HepG2 (cell line): ENCODE measurements around the gene ST6GALNAC3. TPM values are rescaled to one million over a fixed set of nuclear protein-coding genes. Genes with fewer than 3 reads are reported as not detected.

Experiments used
- ATAC-seq: fragments of 200-7000 bp; cut with Tn5 transposase; 3 replicates; pipeline ENCODE4 v1.9.1; 2020; ENCODE audit warnings: mild to moderate bottlenecking, moderate library complexity
- BruUV-seq: library from RNA; stranded (reverse); fragments of 400-500 nt; replicated peaks from 2 replicates; lab custom pipeline; 2021; lab: Mats Ljungman, UMichigan
- CTCF ChIA-PET: fragments of 300-600 bp; formaldehyde crosslinking; extraction: SDS; loops from one replicate; lab custom pipeline; 2021; ENCODE audit warnings: low total read pairs, inconsistent platforms, low intra/inter-chr PET ratio; lab: Yijun Ruan, JAX
- POLR2A ChIA-PET: fragments of 350-600 bp; sonication (Branson Sonifier 250); formaldehyde crosslinking; loops from one replicate; lab custom pipeline; 2020; ENCODE audit warnings: antibody characterized with exemption, inconsistent platforms; lab: Yijun Ruan, JAX
- DNase-seq: peaks from one replicate; pipeline ENCODE4 v3.0.0-alpha.2; 2015; ENCODE audit warnings: low spot score
- FAIRE-seq: peaks from 3 replicates; lab custom pipeline; 2011; peaks lifted over from hg19 to GRCh38; lab: Jason Lieb, UNC
- H2AFZ ChIP-seq: one replicate; pipeline ENCODE4 v1.6.1; 2011; ENCODE audit warnings: low read length, inconsistent platforms
- H3K27ac ChIP-seq: fragments of 300-600 bp; 3 replicates; pipeline ENCODE4 v1.8.0; 2011; ENCODE audit warnings: mixed run types, mild to moderate bottlenecking, mixed read lengths, low read length, inconsistent platforms; ENCODE audit not compliant: insufficient read depth; ENCODE audit errors: extremely low read length
- H3K27me3 ChIP-seq, 2 experiments: fragments of 200-600 bp in 1 of 2; 2 replicates in 1 of 2; 3 replicates in 1 of 2; pipeline versions ENCODE4 v1.6.0 to v1.8.0; 2011; ENCODE audit warnings: low read length in 2 of 2, mild to moderate bottlenecking in 2 of 2, moderate library complexity in 2 of 2, inconsistent platforms in 1 of 2; ENCODE audit not compliant: insufficient read depth in 2 of 2, control insufficient read depth in 1 of 2
- H3K36me3 ChIP-seq, 2 experiments: fragments of 200-600 bp in 1 of 2; replicated peaks in 1 of 2; 2 replicates in 1 of 2; 3 replicates in 1 of 2; pipeline versions ENCODE4 v1.5.1 to v1.8.0; 2011; ENCODE audit warnings: low read length in 2 of 2, inconsistent platforms in 1 of 2; ENCODE audit not compliant: insufficient read depth in 2 of 2, control insufficient read depth in 1 of 2
- H3K4me1 ChIP-seq: 2 replicates; pipeline ENCODE4 v1.5.1; 2012; ENCODE audit warnings: low read length, inconsistent platforms; ENCODE audit not compliant: insufficient read depth
- H3K4me2 ChIP-seq: 2 replicates; pipeline ENCODE4 v1.6.0; 2011; ENCODE audit warnings: low read depth, low read length, inconsistent platforms
- H3K4me3 ChIP-seq, 3 experiments: fragments of 200-600 bp in 1 of 3; sonication (generic), shearing (Covaris generic) in 1 of 3; replicated peaks in 1 of 3; 2 replicates each; pipeline ENCODE4 v1.5.1; 2011 to 2016; ENCODE audit warnings: low read length in 3 of 3, inconsistent platforms in 2 of 3, low read depth in 2 of 3, mild to moderate bottlenecking in 2 of 3, control low read depth in 1 of 3, mixed read lengths in 1 of 3; ENCODE audit not compliant: insufficient read depth in 1 of 3
- H3K79me2 ChIP-seq: one replicate; pipeline ENCODE4 v1.6.1; 2011; ENCODE audit warnings: low read length, inconsistent platforms; ENCODE audit not compliant: insufficient read depth
- H3K9ac ChIP-seq: 2 replicates; pipeline ENCODE4 v1.6.0; 2011; ENCODE audit warnings: mild to moderate bottlenecking, low read depth, low read length, inconsistent platforms; ENCODE audit not compliant: insufficient read depth
- H3K9me3 ChIP-seq: 2 replicates; pipeline ENCODE4 v1.5.1; 2012; ENCODE audit warnings: mild to moderate bottlenecking, low read length
- H4K20me1 ChIP-seq: 2 replicates; pipeline ENCODE4 v1.6.0; 2011; ENCODE audit warnings: inconsistent platforms, mild to moderate bottlenecking, low read length, moderate library complexity; ENCODE audit not compliant: insufficient read depth
- AHDC1 ChIP-seq: sonication (generic); formaldehyde crosslinking; IDR thresholded peaks from 2 replicates; pipeline ENCODE4 v1.5.1; 2020; ENCODE audit warnings: mild to moderate bottlenecking, missing genetic modification reagents, borderline replicate concordance
- CBX1 ChIP-seq: IDR thresholded peaks from one replicate; pipeline ENCODE4 v1.6.1; 2016; ENCODE audit warnings: antibody characterized with exemption, low read depth
- FOXK2 ChIP-seq: fragments of 450-650 bp; IDR thresholded peaks from 2 replicates; pipeline ENCODE4 v1.6.1; 2016
- GMEB1 ChIP-seq: sonication (generic); formaldehyde crosslinking; IDR thresholded peaks from 2 replicates; pipeline ENCODE4 v1.5.1; 2020; ENCODE audit warnings: missing genetic modification reagents, mild to moderate bottlenecking, borderline replicate concordance
- GPN1 ChIP-seq: sonication (generic); formaldehyde crosslinking; IDR thresholded peaks from 2 replicates; pipeline ENCODE4 v1.5.1; 2020; ENCODE audit warnings: missing genetic modification reagents, borderline replicate concordance
- HNRNPL ChIP-seq: fragments of 200-400 bp; formaldehyde crosslinking; IDR thresholded peaks from 2 replicates; pipeline ENCODE4 v1.6.1; 2017; ENCODE audit warnings: mild to moderate bottlenecking, low read depth, low read length
- SCMH1 ChIP-seq: sonication (generic); formaldehyde crosslinking; IDR thresholded peaks from 2 replicates; pipeline ENCODE4 v1.9.0; 2021; ENCODE audit warnings: missing genetic modification reagents, mild to moderate bottlenecking, borderline replicate concordance
- SMYD3 ChIP-seq: sonication (generic); formaldehyde crosslinking; IDR thresholded peaks from 2 replicates; pipeline ENCODE4 v1.8.1; 2023; ENCODE audit warnings: mild to moderate bottlenecking, missing genetic modification reagents
- TEAD2 ChIP-seq: sonication (generic); formaldehyde crosslinking; IDR thresholded peaks from 2 replicates; pipeline ENCODE4 v1.9.0; 2021; ENCODE audit warnings: missing genetic modification reagents
- ZNF235 ChIP-seq: sonication (generic); formaldehyde crosslinking; IDR thresholded peaks from 2 replicates; pipeline ENCODE4 v1.8.1; 2023; ENCODE audit warnings: mild to moderate bottlenecking, missing genetic modification reagents, borderline replicate concordance
- ZNF24 ChIP-seq: fragments of 450-650 bp; IDR thresholded peaks from 2 replicates; pipeline ENCODE4 v1.6.1; 2017; ENCODE audit warnings: antibody characterized with exemption, mild to moderate bottlenecking
- ZNF460 ChIP-seq: sonication (generic); formaldehyde crosslinking; IDR thresholded peaks from 2 replicates; pipeline ENCODE4 v1.5.1; 2020; ENCODE audit warnings: missing genetic modification reagents, mild to moderate bottlenecking, borderline replicate concordance
- ZNF687 ChIP-seq: sonication (generic); formaldehyde crosslinking; IDR thresholded peaks from 2 replicates; pipeline ENCODE4 v1.5.1; 2020; ENCODE audit warnings: mild to moderate bottlenecking, missing genetic modification reagents, moderate library complexity
- ZNF766 ChIP-seq: sonication (generic); formaldehyde crosslinking; IDR thresholded peaks from 2 replicates; pipeline ENCODE4 v1.5.0; 2020; ENCODE audit warnings: missing genetic modification reagents, borderline replicate concordance
- ZNF776 ChIP-seq: sonication (generic); formaldehyde crosslinking; IDR thresholded peaks from 2 replicates; pipeline ENCODE4 v1.4.0; 2020; ENCODE audit warnings: mild to moderate bottlenecking, missing genetic modification reagents
- WGBS: methylation state at CpG from one replicate; pipeline ENCODE4 v1.1.6; 2017; ENCODE audit warnings: low lambda C conversion rate; 5-methylcytosine and 5-hydroxymethylcytosine counted together
- in situ Hi-C: cut with HindIII; loops from 2 replicates; pipeline ENCODE4 v1.10.0; 2017; ENCODE audit warnings: low pct_unique_long_range_greater_than_20kb; ENCODE audit not compliant: extremely low pct_ligation_motif_present
- intact Hi-C: fragments of 100-400 bp; cut with micrococcal nuclease; formaldehyde crosslinking; loops from one replicate; pipeline ENCODE4 v1.10.0; 2022; ENCODE audit not compliant: unreplicated experiment
- polyA plus RNA-seq, 8 experiments: library from polyadenylated mRNA; depleted of rRNA in 3 of 8; stranded (reverse) in 7 of 8; unstranded in 1 of 8; fragments of >200 nt; fragmentation: Illumina TruSeq in 4 of 8; extraction: Trizol in 4 of 8; gene quantifications; 2 replicates each; pipeline versions ENCODE4 v1.2.1 to v1.2.3, GENCODE V29; 2011 to 2016; ENCODE audit warnings: low read depth in 4 of 8, missing spikeins in 1 of 8, mixed read lengths in 1 of 8; ENCODE audit not compliant: insufficient read depth in 1 of 8
- total RNA-seq, 5 experiments: library from RNA; depleted of rRNA; stranded (reverse); fragments of >200 nt; fragmentation: Illumina TruSeq; extraction: Trizol; gene quantifications; 2 replicates each; pipeline ENCODE4 v1.2.3, GENCODE V29; 2016; ENCODE audit warnings: low read depth in 1 of 5

Gene ST6GALNAC3
- total and polyA plus RNA-seq, 2 of the 13 experiments (the other 11 are each of a cell fraction or from before 2014, with no cell fraction given), result not detected

- no peaks in the 10 kb centered on the region for H3K79me2 ChIP-seq
- POLR2A ChIA-PET, result no interaction called here
- H3K27me3 ChIP-seq, result no peaks in the 10 kb centered on the region
- H3K4me3 ChIP-seq, result no peak overlapping the region
- H2AFZ ChIP-seq, result no peak overlapping the region
- no peaks in the 10 kb centered on the region for H4K20me1 ChIP-seq
- ATAC-seq (no peak), DNase-seq (no peak), FAIRE-seq (no peak)
- in situ Hi-C loops (no loop called here), intact Hi-C loops (no loop called here)
- H3K9ac ChIP-seq, result no peak overlapping the region
- no peak overlapping the region for H3K4me2 ChIP-seq
- no peak overlapping the region for H3K27ac ChIP-seq
- H3K4me1 ChIP-seq, result no peaks in the 10 kb centered on the region
- CTCF ChIA-PET, result no interaction called here
- no peak for TF ChIP-seq AHDC1 (CRISPR knock-in tag)
- TF ChIP-seq HNRNPL, result no peak
- no peak for TF ChIP-seq ZNF24
- no peak for TF ChIP-seq ZNF460 (CRISPR knock-in tag)
- TF ChIP-seq SCMH1 (CRISPR knock-in tag), result no peak
- no peak for TF ChIP-seq GMEB1 (CRISPR knock-in tag)
- no peak for TF ChIP-seq CBX1
- no peak for TF ChIP-seq ZNF766 (CRISPR knock-in tag)
- TF ChIP-seq ZNF687, result no peak
- TF ChIP-seq GPN1 (CRISPR knock-in tag), result no peak
- TF ChIP-seq FOXK2, result no peak
- no peak for TF ChIP-seq ZNF235
- no peak for TF ChIP-seq SMYD3 (CRISPR knock-in tag)
- no peak for TF ChIP-seq ZNF776 (CRISPR knock-in tag)
- no peak for TF ChIP-seq TEAD2 (CRISPR knock-in tag)
- no peaks in the 10 kb centered on the region for H3K36me3 ChIP-seq
- H3K9me3 ChIP-seq, result peaks cover 32% of the 10 kb centered on the region; the same call in 1 of the 2 replicates
- no TSS peak for BruUV-seq
- WGBS, result 0% methylated on average over 1 of the region's 1 CpG
Observed at GRCh38 chr1:76680651-76681050, 606.1 kb downstream of the ST6GALNAC3 start.
